ENCODE data around the gene TFAP2E. TPM values are rescaled to one million over a fixed set of nuclear protein-coding genes. Genes with fewer than 3 reads are reported as not detected.

TFAP2E gene
- total RNA-seq, 4 donors from 2014 or later, result 0.97 to 3.6 TPM; not detected in 2

DNA sequence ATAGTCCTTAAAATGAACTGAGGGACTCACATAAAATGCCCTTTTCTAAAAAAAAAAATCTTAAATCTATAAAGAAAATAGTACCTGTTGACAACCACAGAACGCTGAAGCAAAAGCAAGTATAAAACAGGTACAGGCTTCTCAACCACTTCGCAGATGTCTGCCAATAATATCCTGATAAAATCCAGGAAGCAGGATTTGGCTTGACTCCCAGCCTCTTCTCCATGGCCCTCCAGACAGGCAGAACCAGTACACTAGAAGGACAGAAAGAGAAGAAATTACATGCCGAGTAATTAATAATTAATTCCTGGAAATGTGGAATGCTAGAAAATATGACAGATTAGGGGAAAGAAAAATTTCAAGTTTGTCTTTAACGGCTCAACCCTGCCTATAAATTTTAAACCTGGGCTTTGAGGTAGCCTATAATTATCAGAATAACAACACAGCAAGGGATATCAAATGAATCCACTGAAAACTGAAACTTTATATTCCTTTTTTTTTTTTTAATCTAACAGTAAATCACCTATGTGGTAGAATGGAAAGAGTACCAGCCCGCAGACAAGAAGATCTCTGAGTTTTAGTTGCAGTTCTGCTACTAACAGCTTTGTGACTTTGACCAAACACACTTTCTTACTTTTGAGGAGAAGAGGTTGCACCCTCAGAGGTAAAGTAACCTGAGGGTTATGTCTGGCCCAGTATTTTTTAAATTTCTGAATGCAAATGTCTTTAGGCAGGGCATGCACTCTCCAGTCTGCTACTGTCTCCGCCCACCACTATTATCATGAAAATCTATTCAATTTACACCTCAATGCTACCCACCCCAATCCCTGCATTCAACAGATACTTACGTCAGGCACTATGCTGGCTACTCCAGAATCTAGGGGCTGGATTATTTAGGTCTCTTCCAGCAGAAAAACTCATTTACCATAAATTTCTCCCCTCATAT is 18.6 kb upstream of the TFAP2E start:
- intact Hi-C loops (cut with DNase I; ENCODE audit: low total_unique reads), result no loop called here
- Histone ChIP-seq H3K9me3 (no peaks in the 10 kb centered on the region), H3K27ac (no peak overlapping the region), H3K4me3 (no peak overlapping the region), H3K36me3 (no peaks in the 10 kb centered on the region), H3K27me3 (no peaks in the 10 kb centered on the region), H3K4me1 (peaks cover 0 to 6% of the 10 kb centered on the region in 2 donors)
- DNase-seq, result no peak
- no peak for TF ChIP-seq POLR2A (IDR thresholded peaks at IDR 0.05)
- TF ChIP-seq, protein P1, sequence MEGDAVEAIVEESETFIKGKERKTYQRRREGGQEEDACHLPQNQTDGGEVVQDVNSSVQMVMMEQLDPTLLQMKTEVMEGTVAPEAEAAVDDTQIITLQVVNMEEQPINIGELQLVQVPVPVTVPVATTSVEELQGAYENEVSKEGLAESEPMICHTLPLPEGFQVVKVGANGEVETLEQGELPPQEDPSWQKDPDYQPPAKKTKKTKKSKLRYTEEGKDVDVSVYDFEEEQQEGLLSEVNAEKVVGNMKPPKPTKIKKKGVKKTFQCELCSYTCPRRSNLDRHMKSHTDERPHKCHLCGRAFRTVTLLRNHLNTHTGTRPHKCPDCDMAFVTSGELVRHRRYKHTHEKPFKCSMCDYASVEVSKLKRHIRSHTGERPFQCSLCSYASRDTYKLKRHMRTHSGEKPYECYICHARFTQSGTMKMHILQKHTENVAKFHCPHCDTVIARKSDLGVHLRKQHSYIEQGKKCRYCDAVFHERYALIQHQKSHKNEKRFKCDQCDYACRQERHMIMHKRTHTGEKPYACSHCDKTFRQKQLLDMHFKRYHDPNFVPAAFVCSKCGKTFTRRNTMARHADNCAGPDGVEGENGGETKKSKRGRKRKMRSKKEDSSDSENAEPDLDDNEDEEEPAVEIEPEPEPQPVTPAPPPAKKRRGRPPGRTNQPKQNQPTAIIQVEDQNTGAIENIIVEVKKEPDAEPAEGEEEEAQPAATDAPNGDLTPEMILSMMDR (IDR thresholded peaks at IDR 0.05), result no peak

DNA sequence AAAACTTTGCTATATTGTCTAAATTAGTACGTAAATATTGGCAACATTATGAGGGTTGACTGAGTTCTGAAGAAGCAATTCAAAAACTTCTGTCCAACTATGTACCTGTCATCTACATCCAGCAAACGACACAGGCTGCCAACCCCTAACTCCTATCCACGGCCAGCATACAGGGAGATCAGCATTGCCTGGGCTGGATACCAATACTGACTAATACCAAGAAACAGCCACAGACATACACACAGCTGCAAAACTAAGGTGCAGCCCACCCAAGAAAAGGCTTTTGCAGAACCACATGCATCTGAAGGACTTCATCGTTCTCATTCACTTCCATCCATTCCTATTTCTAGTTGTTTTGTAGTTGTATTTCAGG is 17.9 kb upstream of the TFAP2E start:
- Histone ChIP-seq H3K36me3 (no peaks in the 10 kb centered on the region), H3K4me1 (peaks cover 0 to 6% of the 10 kb centered on the region in 2 donors), H3K27ac (no peak overlapping the region), H3K4me3 (no peak overlapping the region), H3K9me3 (no peaks in the 10 kb centered on the region), H3K27me3 (no peaks in the 10 kb centered on the region)
- TF ChIP-seq POLR2A (IDR thresholded peaks at IDR 0.05), result no peak
- TF ChIP-seq, protein P1 (IDR thresholded peaks at IDR 0.05), result no peak
- intact Hi-C loops (cut with DNase I; ENCODE audit: low total_unique reads), result no loop called here
- no peak for DNase-seq

DNA sequence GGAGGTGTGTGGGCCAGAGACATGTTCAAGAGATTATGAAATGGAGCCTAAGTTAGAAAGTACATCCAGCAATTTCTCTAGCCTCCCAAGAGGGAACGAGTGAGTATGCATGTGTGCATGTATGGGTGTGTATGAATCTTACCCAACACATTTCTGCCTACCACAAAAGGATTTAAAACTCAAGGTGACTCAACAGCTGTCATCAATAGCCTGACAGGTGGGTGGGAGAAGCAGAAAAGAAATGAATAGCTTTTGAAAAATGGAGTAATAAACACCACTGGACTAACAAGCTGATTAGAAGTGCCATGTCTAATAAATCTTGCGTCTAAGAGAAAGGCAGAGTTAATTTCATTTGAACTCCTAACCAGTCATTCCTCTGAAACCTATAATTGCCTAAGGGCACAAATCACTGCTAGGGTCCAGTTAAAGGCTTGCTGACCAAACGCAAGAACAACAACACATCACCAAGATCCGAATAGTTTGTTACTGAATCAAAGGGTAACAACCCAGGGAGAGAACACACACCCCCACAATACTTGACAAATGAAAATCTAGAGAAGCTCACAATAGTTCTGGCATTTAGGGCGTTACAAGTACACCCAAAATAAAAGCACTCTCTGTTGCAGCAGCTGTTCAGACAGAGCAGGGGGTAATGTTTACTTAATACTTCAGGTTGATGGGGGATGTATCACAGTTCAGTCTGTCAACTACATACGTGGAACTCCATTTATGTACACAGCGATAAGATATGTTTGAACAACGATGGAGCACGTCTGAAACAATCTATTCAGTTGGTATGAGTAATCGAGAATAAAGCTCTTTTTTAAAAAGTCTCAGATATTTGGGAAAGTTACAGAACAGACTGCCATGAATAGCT is 17.3 kb upstream of the TFAP2E start:
- no peaks in the 10 kb centered on the region for H3K9me3 ChIP-seq
- no peak for DNase-seq
- H3K4me1 ChIP-seq, result peaks cover 0 to 11% of the 10 kb centered on the region in 2 donors
- H3K4me3 ChIP-seq, result peak overlapping the region in 1 of 2 donors; percentile 87
- intact Hi-C loops (cut with DNase I; ENCODE audit: low total_unique reads), result no loop called here
- TF ChIP-seq, protein P1 (IDR thresholded peaks at IDR 0.05), result no peak
- no peak for TF ChIP-seq POLR2A (IDR thresholded peaks at IDR 0.05)
- no peak overlapping the region for H3K27ac ChIP-seq
- H3K36me3 ChIP-seq, result no peaks in the 10 kb centered on the region
- no peaks in the 10 kb centered on the region for H3K27me3 ChIP-seq

DNA sequence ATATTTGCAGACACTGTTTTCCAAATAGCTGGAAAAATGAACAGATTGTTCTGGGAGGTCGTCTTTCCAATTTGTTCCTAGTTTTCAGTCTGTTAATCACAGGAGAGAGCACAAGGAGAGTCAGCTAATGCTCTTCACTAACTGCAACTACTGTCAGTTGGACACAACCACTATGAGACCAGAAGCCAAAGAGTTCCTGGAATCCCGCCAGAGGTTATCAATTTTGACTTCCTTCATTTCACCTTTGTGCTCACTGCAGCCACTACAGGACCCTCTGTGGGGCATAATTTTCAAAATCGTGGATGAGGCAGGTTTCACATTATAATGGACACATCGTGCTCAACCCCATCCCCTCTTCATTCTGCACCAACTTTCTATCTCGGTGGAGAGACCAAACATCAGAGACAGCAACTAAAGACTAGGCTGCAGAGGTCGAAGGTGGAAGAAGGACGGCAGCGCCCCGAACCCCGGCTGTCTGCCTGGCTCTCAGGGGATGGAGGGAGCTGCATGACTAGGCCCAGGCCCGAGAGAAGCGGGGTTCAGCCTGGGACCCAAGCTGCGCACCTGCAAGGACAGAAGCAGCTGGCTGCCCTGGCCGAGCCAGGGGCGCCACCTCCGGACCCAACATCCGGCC is 16.5 kb upstream of the TFAP2E start:
- TF ChIP-seq, protein P1 (IDR thresholded peaks at IDR 0.05), result no peak
- no peak for TF ChIP-seq POLR2A (IDR thresholded peaks at IDR 0.05)
- intact Hi-C loops (cut with DNase I; ENCODE audit: low total_unique reads), result no loop called here
- peak overlapping the region; percentile 96 to 98 for H3K27ac ChIP-seq
- peaks cover 0 to 15% of the 10 kb centered on the region in 2 donors for H3K4me1 ChIP-seq
- H3K36me3 ChIP-seq, result no peaks in the 10 kb centered on the region
- DNase-seq, result no peak
- no peaks in the 10 kb centered on the region for H3K27me3 ChIP-seq
- no peaks in the 10 kb centered on the region for H3K9me3 ChIP-seq
- H3K4me3 ChIP-seq, result peak overlapping the region; percentile 87 to 92

All from uterus (tissue), 4 donors.